ENCODE data around the gene CEBPB.

GRCh38 chr20:50196896-50197295 is 6.3 kb downstream of the CEBPB start:
- TF ChIP-seq CTCF (conservative IDR thresholded peaks at IDR 0.05 in 1 of 2, IDR thresholded peaks at IDR 0.05 in 1 of 2; ENCODE audit: extremely low read depth in 1 of 2, insufficient read depth in 1 of 2, low read depth in 1 of 2, low read length in 2 of 2), result no peak
- TF ChIP-seq EZH2 (IDR thresholded peaks at IDR 0.05; ENCODE audit: borderline replicate concordance, low read length), result no peak
